CD4-positive, alpha-beta memory T cell (primary cell): ENCODE results near the gene FBXL17. TPM values are rescaled to one million over a fixed set of nuclear protein-coding genes. Genes with fewer than 3 reads are reported as not detected.

Experiments
- CTCF ChIA-PET: fragments of 350-600 bp; sonication (Branson Sonifier 250); formaldehyde crosslinking; loops from one replicate; lab custom pipeline; 2021; ENCODE audit warnings: inconsistent platforms; ENCODE audit not compliant: partially characterized antibody; lab: Charles Lee
- POLR2A ChIA-PET: fragments of 350-600 bp; sonication (Branson Sonifier 250); formaldehyde crosslinking; loops from one replicate; lab custom pipeline; 2021; ENCODE audit not compliant: partially characterized antibody; lab: Charles Lee
- DNase-seq, 5 donors: peaks; one replicate each; pipeline versions ENCODE4 v3.0.0 to v3.0.0-alpha.2; 2020 to 2022; ENCODE audit warnings: mixed read lengths in 1 of 5
- H3K27ac ChIP-seq: one replicate; pipeline ENCODE4 v1.7.0; 2013; ENCODE audit warnings: low read depth, low read length
- H3K27me3 ChIP-seq: 2 replicates; pipeline ENCODE4 v1.7.0; 2013; ENCODE audit warnings: mild to moderate bottlenecking, low read length, moderate library complexity; ENCODE audit not compliant: insufficient read depth
- H3K36me3 ChIP-seq: 2 replicates; pipeline ENCODE4 v1.7.0; 2013; ENCODE audit warnings: mild to moderate bottlenecking, low read length, moderate library complexity; ENCODE audit not compliant: insufficient read depth
- H3K4me1 ChIP-seq: 2 replicates; pipeline ENCODE4 v1.7.0; 2013; ENCODE audit warnings: mild to moderate bottlenecking, low read length, moderate library complexity; ENCODE audit not compliant: insufficient read depth
- H3K4me3 ChIP-seq, 2 donors: one replicate each; pipeline ENCODE4 v1.7.0; 2013; ENCODE audit warnings: low read length in 2 of 2, mild to moderate bottlenecking in 1 of 2
- H3K9me3 ChIP-seq, 2 donors: one replicate each; pipeline ENCODE4 v1.7.0; 2013; ENCODE audit warnings: low read length in 2 of 2, control low read depth in 1 of 2; ENCODE audit not compliant: control insufficient read depth in 1 of 2
- H3K27ac Mint-ChIP-seq, 7 donors: one replicate each; pipeline ENCODE4 v1.8.0; 2020 to 2021; ENCODE audit warnings: mixed read lengths in 7 of 7, mild to moderate bottlenecking in 6 of 7, inconsistent platforms in 3 of 7, moderate library complexity in 3 of 7
- H3K27me3 Mint-ChIP-seq, 2 donors: one replicate each; pipeline ENCODE4 v1.8.0; 2020 to 2021; ENCODE audit warnings: mixed read lengths in 2 of 2
- H3K36me3 Mint-ChIP-seq, 2 donors: one replicate each; pipeline ENCODE4 v1.8.0; 2020 to 2021; ENCODE audit warnings: mixed read lengths in 2 of 2, inconsistent platforms in 1 of 2, mild to moderate bottlenecking in 1 of 2
- H3K4me1 Mint-ChIP-seq, 4 donors: one replicate each; pipeline ENCODE4 v1.8.0; 2020 to 2021; ENCODE audit warnings: mixed read lengths in 4 of 4, mild to moderate bottlenecking in 1 of 4
- H3K4me3 Mint-ChIP-seq, 8 donors: one replicate each; pipeline ENCODE4 v1.8.0; 2020 to 2021; ENCODE audit warnings: mixed read lengths in 8 of 8, mild to moderate bottlenecking in 7 of 8, moderate library complexity in 6 of 8, inconsistent platforms in 3 of 8
- H3K9me3 Mint-ChIP-seq, 8 donors: one replicate each; pipeline ENCODE4 v1.8.0; 2020 to 2021; ENCODE audit warnings: mixed read lengths in 8 of 8, mild to moderate bottlenecking in 5 of 8, inconsistent platforms in 3 of 8, moderate library complexity in 1 of 8
- intact Hi-C: fragments of 100-400 bp; cut with micrococcal nuclease; formaldehyde crosslinking; loops from one replicate; pipeline ENCODE4 v1.15.1; 2023
- polyA plus RNA-seq, 2 donors: library from polyadenylated mRNA; unstranded; fragments of 300-500 nt; fragmentation: Illumina TruSeq; gene quantifications; one replicate each; pipeline ENCODE4 v1.2.3, GENCODE V29; 2021
- total RNA-seq, 2 experiments: library from RNA; stranded (reverse); gene quantifications; one replicate each; pipeline ENCODE4 v1.2.3, GENCODE V29; 2021

The FBXL17 gene
- total and polyA plus RNA-seq, 4 experiments from 2014 or later = 7.1 to 27.5 (median 16.8) TPM

DNA sequence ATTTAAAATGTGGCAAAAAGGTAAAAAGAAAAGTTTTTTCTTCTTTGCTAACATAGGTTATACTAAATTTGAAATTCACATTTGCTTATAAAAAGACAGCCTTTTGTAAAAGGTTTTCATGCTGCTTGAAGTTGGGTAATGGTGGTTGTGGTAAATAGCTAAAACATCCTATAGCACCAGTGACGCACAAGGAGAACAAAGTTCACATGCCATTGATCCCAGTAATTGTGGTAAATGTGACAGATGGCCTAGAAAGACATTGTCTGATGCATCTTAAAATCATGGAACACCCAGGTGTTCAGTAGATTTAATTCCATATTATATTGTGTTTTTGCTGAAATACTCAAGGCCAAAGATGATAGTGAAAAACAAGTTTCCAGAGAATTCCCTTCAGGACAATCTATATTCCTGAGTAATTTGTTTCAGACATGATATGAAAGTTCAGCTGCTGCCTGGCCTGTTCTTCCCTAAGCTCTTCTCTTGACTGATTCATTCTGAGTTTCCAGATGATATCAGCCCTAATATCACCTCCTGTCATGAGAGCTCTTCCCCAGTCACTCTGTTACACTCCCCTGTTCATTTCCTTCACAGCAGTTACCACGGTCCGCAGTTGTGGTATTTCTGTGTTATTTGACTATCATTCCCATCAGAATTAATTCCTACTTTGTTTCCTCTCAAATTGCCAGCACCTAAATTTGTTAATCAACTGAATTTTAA lies 4.6 kb upstream of the FBXL17 start:
- Mint-ChIP-seq H3K4me1 (peaks cover 11 to 21% (median 16%) of the 10 kb centered on the region in 4 donors), H3K27me3 (no peaks in the 10 kb centered on the region), H3K9me3 (peaks cover 0 to 3% (median 0%) of the 10 kb centered on the region in 8 donors), H3K27ac (peak overlapping the region in 1 of 7 donors; percentile 38), H3K36me3 (peaks cover 0 to 8% of the 10 kb centered on the region in 2 donors), H3K4me3 (no peak overlapping the region)
- peaks cover 12% of the 10 kb centered on the region for H3K4me1 ChIP-seq
- H3K36me3 ChIP-seq = no peaks in the 10 kb centered on the region
- H3K4me3 ChIP-seq = no peak overlapping the region
- no peak for DNase-seq
- H3K9me3 ChIP-seq = no peaks in the 10 kb centered on the region
- H3K27ac ChIP-seq = no peak overlapping the region
- H3K27me3 ChIP-seq = no peaks in the 10 kb centered on the region
- POLR2A ChIA-PET = no interaction called here
- CTCF ChIA-PET = no interaction called here
- intact Hi-C loops = no loop called here

DNA sequence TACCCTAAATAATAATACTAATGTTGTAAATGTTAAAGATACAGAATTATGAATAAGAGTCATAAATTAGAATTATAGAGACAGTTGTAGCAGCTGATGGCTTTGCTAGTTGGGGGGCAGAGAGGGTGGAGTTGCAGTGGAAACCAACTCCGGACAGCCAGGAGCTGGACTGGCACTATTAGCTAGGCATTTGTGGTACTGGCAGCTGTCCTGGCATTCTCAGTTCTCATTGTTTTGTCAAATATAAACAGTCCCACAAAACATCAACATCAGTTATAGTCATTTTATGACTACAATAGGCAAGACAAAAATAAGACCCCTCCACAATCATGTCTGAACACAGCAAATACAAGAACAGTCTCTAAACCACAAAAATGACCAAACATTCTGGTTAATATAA lies 2.8 kb upstream of the FBXL17 start:
- ChIA-PET CTCF (interaction anchor here (1.2 kb wide), 1 partner anchor 39 kb away, joined by 3 read pairs; no protein-coding TSS in a partner anchor), POLR2A (interaction anchor here (1.2 kb wide), 1 partner anchor 1026 kb away, joined by 3 read pairs; no protein-coding TSS in a partner anchor)
- peaks cover 13 to 25% (median 20%) of the 10 kb centered on the region in 4 donors for H3K4me1 Mint-ChIP-seq
- Histone ChIP-seq H3K36me3 (no peaks in the 10 kb centered on the region), H3K27ac (no peak overlapping the region), H3K27me3 (no peaks in the 10 kb centered on the region), H3K9me3 (no peaks in the 10 kb centered on the region), H3K4me3 (no peak overlapping the region), H3K4me1 (peaks cover 18% of the 10 kb centered on the region)
- peak overlapping the region in 2 of 8 donors; percentile 45 to 59 for H3K4me3 Mint-ChIP-seq
- H3K36me3 Mint-ChIP-seq = peaks cover 0 to 10% of the 10 kb centered on the region in 2 donors
- peak overlapping the region; percentile 14 to 99 (median 85) for H3K27ac Mint-ChIP-seq
- DNase-seq = no peak
- intact Hi-C loops = loop anchor here (5.0 kb wide), 1 partner anchor 37 kb away; no protein-coding TSS in a partner anchor
- no peaks in the 10 kb centered on the region for H3K27me3 Mint-ChIP-seq
- peaks cover 0 to 3% (median 0%) of the 10 kb centered on the region in 8 donors for H3K9me3 Mint-ChIP-seq

DNA sequence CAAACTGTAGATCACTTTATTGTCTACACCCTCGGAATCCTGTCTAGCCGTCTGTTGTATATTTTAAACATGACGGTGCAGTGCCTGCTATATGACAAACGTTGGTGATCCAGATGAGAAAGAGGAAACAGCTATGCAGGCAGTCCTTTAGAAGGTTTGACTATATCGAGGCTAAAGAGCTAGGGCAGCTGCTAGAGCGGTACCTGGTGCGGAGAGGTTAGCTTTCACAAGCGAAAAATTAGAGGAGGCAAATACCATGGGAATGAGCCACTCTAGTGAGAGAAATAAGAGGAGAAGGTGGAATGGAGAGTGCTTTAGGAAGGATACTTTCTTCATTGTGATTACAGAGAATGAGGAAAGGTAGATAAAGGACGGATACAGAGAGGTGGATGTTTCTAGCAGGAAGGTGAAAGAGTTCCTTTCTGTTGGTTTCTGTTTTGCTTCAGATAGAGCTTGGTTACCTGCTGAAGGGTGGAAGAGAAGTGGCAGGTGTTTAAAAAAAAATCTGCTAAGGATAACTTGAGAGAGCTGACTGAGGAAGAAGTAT lies 959 bp upstream of the FBXL17 start:
- peak in 3 of 5 donors; percentile 43 to 53 (median 52) for DNase-seq
- H3K4me3 ChIP-seq = peak overlapping the region; percentile 71 to 82
- H3K4me3 Mint-ChIP-seq = peak overlapping the region; percentile 86 to 98 (median 90)
- H3K4me1 ChIP-seq = peaks cover 36% of the 10 kb centered on the region
- H3K27me3 Mint-ChIP-seq = no peaks in the 10 kb centered on the region
- H3K9me3 Mint-ChIP-seq = peaks cover 0 to 3% (median 0%) of the 10 kb centered on the region in 8 donors
- H3K9me3 ChIP-seq = no peaks in the 10 kb centered on the region
- H3K36me3 Mint-ChIP-seq = peaks cover 6 to 19% of the 10 kb centered on the region in 2 donors
- peak overlapping the region; percentile 85 to 99 (median 98) for H3K27ac Mint-ChIP-seq
- intact Hi-C loops = loop anchor here (1.0 to 5.0 kb wide), 3 partner anchors 36 to 1027 kb away; no protein-coding TSS in a partner anchor
- H3K36me3 ChIP-seq = no peaks in the 10 kb centered on the region
- ChIA-PET POLR2A (interaction anchor here (0.8 to 4.2 kb wide), 17 partner anchors 11 to 1539 kb away, joined by 3 to 61 read pairs (median 4); partner anchors contain the start of genes FER, MAN2A1 and PJA2), CTCF (interaction anchor here (1.4 to 1.5 kb wide), 3 partner anchors 11 to 123 kb away, joined by 4 to 10 read pairs (median 5); no protein-coding TSS in a partner anchor)
- peaks cover 25 to 43% (median 33%) of the 10 kb centered on the region in 4 donors for H3K4me1 Mint-ChIP-seq
- no peaks in the 10 kb centered on the region for H3K27me3 ChIP-seq
- peak overlapping the region; percentile 91 for H3K27ac ChIP-seq

DNA sequence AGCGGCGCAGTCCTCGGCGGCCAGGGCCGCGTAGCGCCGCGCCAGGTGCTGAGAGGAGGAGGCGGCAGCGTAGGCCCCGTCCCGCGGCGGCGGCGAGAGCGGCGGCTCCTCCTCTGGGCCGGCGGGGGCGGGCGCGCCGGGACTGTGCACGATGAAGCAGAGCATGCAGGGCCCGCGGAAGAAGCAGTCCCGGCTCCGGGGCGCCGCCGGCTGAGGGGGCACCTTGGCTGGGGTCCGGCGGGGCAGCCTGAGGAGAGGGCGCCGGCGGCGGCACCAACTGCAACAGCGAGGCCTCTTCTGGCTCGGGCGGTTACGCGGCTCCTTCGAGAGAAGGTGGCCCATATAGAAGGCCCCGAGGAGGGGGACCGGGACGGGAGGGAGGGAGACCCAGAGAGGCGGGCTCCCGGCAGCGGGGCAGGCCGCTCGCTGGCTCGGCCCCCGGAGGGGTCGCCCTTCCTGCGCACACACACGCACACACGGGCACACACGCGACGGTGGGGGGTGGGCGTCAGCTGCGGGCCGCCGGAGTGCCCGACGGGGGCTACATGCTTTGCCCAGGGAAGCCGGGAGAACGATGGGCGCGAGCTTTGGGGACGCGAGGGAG lies 446 bp downstream of the FBXL17 start:
- peak; percentile 79 to 86 (median 86) for DNase-seq
- Mint-ChIP-seq H3K9me3 (peaks cover 0 to 15% (median 9%) of the 10 kb centered on the region in 8 donors), H3K27me3 (no peaks in the 10 kb centered on the region), H3K27ac (peak overlapping the region; percentile 85 to 99 (median 89)), H3K36me3 (peaks cover 13 to 20% of the 10 kb centered on the region in 2 donors), H3K4me1 (peaks cover 25 to 49% (median 35%) of the 10 kb centered on the region in 4 donors), H3K4me3 (peak overlapping the region; percentile 63 to 93 (median 82))
- POLR2A ChIA-PET = interaction anchor here (0.9 to 4.2 kb wide), 13 partner anchors 9 to 1540 kb away, joined by 3 to 61 read pairs (median 5); partner anchors contain the start of genes FER, MAN2A1 and PJA2
- H3K9me3 ChIP-seq = no peaks in the 10 kb centered on the region
- H3K4me1 ChIP-seq = peaks cover 36% of the 10 kb centered on the region
- peak overlapping the region; percentile 71 to 82 for H3K4me3 ChIP-seq
- H3K36me3 ChIP-seq = no peaks in the 10 kb centered on the region
- H3K27ac ChIP-seq = peak overlapping the region; percentile 91
- no peaks in the 10 kb centered on the region for H3K27me3 ChIP-seq
- intact Hi-C loops = loop anchor here (1.0 to 5.0 kb wide), 2 partner anchors 34 to 1308 kb away; partner anchors contain the start of gene MAN2A1
- CTCF ChIA-PET = interaction anchor here (1.4 to 1.5 kb wide), 2 partner anchors 36 kb away, joined by 4 to 7 read pairs; no protein-coding TSS in a partner anchor

DNA sequence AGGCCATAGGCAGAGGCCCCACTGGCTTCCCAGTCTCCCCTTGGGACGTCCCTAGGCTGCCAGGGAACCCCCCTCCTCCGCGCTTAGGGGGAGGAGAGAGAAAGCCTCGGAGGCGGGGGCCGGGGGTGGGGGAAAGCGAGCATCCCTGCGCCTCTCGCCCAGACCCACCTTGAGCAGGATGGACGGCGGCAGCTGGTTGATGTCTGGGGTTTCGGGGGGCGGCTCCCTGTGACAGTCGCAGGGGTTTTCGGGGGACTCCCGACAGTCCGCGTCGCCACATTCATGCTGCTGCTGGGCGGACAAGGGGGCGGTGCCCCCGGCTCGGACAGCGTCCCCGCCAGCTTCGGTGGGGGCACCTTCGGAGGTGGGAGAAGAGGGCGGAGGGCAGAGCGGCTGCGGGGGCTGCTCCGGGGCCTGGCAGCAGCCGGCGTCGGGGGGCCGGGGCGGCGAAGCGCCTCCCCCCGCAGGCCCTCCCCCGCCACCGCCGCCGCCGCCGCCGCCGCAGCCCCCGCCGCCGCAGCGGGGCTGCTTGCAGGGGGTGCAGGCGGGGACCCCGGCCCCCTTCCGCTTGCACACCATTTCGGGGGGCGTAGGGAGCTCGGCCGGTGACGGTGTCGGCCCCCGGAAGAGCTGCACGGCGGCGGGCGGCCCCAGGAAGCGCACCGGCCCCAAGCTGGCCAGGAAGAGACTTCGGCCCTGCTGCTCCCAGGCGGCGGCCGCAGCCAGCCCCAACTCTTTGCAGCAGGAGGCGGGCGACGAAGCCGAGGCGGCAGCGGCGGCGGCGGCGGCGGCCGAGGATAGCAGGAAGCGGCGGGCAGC lies 1.2 kb downstream of the FBXL17 start:
- CTCF ChIA-PET = interaction anchor here (1.4 kb wide), 1 partner anchor 35 kb away, joined by 7 read pairs; no protein-coding TSS in a partner anchor

More for the DNA sequence above, 1.2 kb downstream of the FBXL17 start:
- Histone ChIP-seq H3K4me1 (peaks cover 36% of the 10 kb centered on the region), H3K4me3 (peak overlapping the region; percentile 47 to 71), H3K27me3 (no peaks in the 10 kb centered on the region), H3K27ac (peak overlapping the region; percentile 91), H3K36me3 (no peaks in the 10 kb centered on the region), H3K9me3 (peaks cover 0 to 5% of the 10 kb centered on the region in 2 donors)
- Mint-ChIP-seq H3K27me3 (no peaks in the 10 kb centered on the region), H3K9me3 (peaks cover 0 to 20% (median 14%) of the 10 kb centered on the region in 8 donors), H3K27ac (peak overlapping the region; percentile 13 to 94 (median 87)), H3K4me3 (peak overlapping the region; percentile 84 to 93 (median 89)), H3K36me3 (peaks cover 18 to 25% of the 10 kb centered on the region in 2 donors), H3K4me1 (peaks cover 25 to 49% (median 37%) of the 10 kb centered on the region in 4 donors)
- intact Hi-C loops = loop anchor here (1.0 to 5.0 kb wide), 3 partner anchors 8 to 1309 kb away; partner anchors contain the start of gene MAN2A1
- POLR2A ChIA-PET = interaction anchor here (1.0 to 4.2 kb wide), 9 partner anchors 8 to 1309 kb away, joined by 3 to 61 read pairs (median 5); partner anchors contain the start of genes FER, MAN2A1 and PJA2
- DNase-seq = peak in 4 of 5 donors; percentile 24 to 76 (median 32)
